ENCODE data around the gene CDAN1.

GRCh38 chr15:42704492-42704926, 32.4 kb downstream of the CDAN1 start:
- TF ChIP-seq CTCF (conservative IDR thresholded peaks at IDR 0.05 in 1 of 2, IDR thresholded peaks at IDR 0.05 in 1 of 2; ENCODE audit: low read depth in 1 of 2, low read length in 2 of 2) (peak; percentile 87 to 93), EZH2 (IDR thresholded peaks at IDR 0.05; ENCODE audit: low read length, missing control alignments) (no peak)
